Caco-2 (cell line): ENCODE measurements around the gene EXOC6B. TPM values are rescaled to one million over a fixed set of nuclear protein-coding genes. Genes with fewer than 3 reads are reported as not detected.

Experiments used
- BruUV-seq: library from RNA; stranded (reverse); fragments of 400-500 nt; replicated peaks from 2 replicates; lab custom pipeline; 2021; lab: Mats Ljungman, UMichigan
- CTCF ChIA-PET: fragments of 300-600 bp; sonication (Branson Sonifier 250); formaldehyde crosslinking; loops from one replicate; lab custom pipeline; 2022; ENCODE audit warnings: antibody characterized with exemption; lab: Charles Lee
- POLR2A ChIA-PET: fragments of 300-600 bp; sonication (Branson Sonifier 250); formaldehyde crosslinking; loops from one replicate; lab custom pipeline; 2022; ENCODE audit warnings: antibody characterized with exemption; lab: Charles Lee
- DNase-seq, 2 experiments: peaks; one replicate each; pipeline versions ENCODE4 v3.0.0 to v3.0.0-alpha.2; 2020 to 2022
- H3K27me3 ChIP-seq: replicated peaks from 2 replicates; pipeline ENCODE4 v1.6.0; 2011; ENCODE audit warnings: low read length; ENCODE audit not compliant: control insufficient read depth, insufficient read depth
- H3K36me3 ChIP-seq: 2 replicates; pipeline ENCODE4 v1.5.1; 2011; ENCODE audit warnings: low read length; ENCODE audit not compliant: control insufficient read depth, insufficient read depth
- H3K4me1 ChIP-seq: fragments of 250-450 bp; sonication (Bioruptor Pico); 2 replicates; pipeline ENCODE4 v1.5.1; 2020; ENCODE audit warnings: mild to moderate bottlenecking
- H3K4me3 ChIP-seq: 2 replicates; pipeline ENCODE4 v1.5.1; 2011; ENCODE audit warnings: low read depth, mild to moderate bottlenecking, control low read depth, low read length
- H3K9me3 ChIP-seq: fragments of 250-450 bp; sonication (Bioruptor Pico); 2 replicates; pipeline ENCODE4 v1.5.1; 2020; ENCODE audit warnings: mild to moderate bottlenecking, moderate library complexity
- H3K27ac Mint-ChIP-seq: one replicate; pipeline ENCODE4 v1.8.0; 2022; ENCODE audit warnings: mixed read lengths; ENCODE audit not compliant: unreplicated experiment
- H3K27me3 Mint-ChIP-seq: one replicate; pipeline ENCODE4 v1.8.0; 2022; ENCODE audit warnings: mixed read lengths; ENCODE audit not compliant: insufficient read depth, unreplicated experiment
- H3K36me3 Mint-ChIP-seq: one replicate; pipeline ENCODE4 v1.8.0; 2022; ENCODE audit warnings: mild to moderate bottlenecking, mixed read lengths; ENCODE audit not compliant: insufficient read depth, unreplicated experiment
- H3K4me1 Mint-ChIP-seq: one replicate; pipeline ENCODE4 v1.8.0; 2022; ENCODE audit warnings: low read depth, mixed read lengths; ENCODE audit not compliant: unreplicated experiment
- H3K4me3 Mint-ChIP-seq: one replicate; pipeline ENCODE4 v1.8.0; 2022; ENCODE audit warnings: mild to moderate bottlenecking, moderate library complexity, mixed read lengths; ENCODE audit not compliant: unreplicated experiment
- H3K9me3 Mint-ChIP-seq: one replicate; pipeline ENCODE4 v1.8.0; 2022; ENCODE audit warnings: mixed read lengths; ENCODE audit not compliant: unreplicated experiment
- intact Hi-C: fragments of 100-400 bp; cut with micrococcal nuclease; formaldehyde crosslinking; loops from one replicate; pipeline ENCODE4 v1.10.0; 2022; ENCODE audit not compliant: unreplicated experiment
- total RNA-seq: library from RNA; stranded (reverse); gene quantifications from 2 replicates; pipeline ENCODE4 v1.2.3, GENCODE V29; 2022
- TF ChIP-seq, protein P1 (sequence below), 2 experiments: fragments of 200-600 bp in 1 of 2; IDR thresholded peaks; 1 replicate in 1 of 2; 2 replicates in 1 of 2; pipeline versions ENCODE4 v1.5.1 to v1.8.0; 2011 to 2022; ENCODE audit warnings: antibody characterized with exemption in 1 of 2, control low read depth in 1 of 2, inconsistent platforms in 1 of 2, low read depth in 1 of 2, low read length in 1 of 2, mild to moderate bottlenecking in 1 of 2, moderate library complexity in 1 of 2; ENCODE audit not compliant: insufficient read depth in 1 of 2, severe bottlenecking in 1 of 2, unreplicated experiment in 1 of 2

The EXOC6B gene
- total RNA-seq, 1 experiment from 2014 or later, result 36.1 TPM

DNA sequence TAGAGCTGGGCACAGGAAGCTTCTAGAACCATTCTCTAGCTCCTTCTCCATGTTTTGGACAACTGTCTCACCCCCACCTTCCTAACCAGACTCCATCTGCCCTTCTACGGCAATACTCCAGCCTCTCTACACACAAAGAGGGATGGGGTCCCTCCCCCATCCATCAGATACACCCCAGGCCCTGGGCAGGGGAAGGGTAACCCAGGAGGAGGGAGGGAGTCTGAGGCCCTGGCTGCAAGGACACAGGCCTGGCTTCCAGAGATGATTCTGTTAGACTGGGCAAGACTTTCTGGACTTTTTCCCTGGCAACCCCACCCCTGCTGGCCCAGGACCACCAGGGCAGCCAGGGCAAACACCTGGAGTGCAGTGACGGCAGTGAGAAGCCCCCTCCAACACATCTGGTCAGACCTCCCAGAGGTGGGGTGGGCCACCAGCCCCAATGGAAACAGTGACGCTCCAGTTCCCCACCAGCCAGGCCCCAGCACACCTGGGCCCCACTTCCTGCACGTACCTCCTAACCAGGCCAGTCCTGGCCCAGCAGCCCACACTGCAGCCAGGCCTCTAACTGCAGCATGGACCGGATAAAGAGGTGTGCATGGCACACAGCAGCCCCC is 684.7 kb downstream of the EXOC6B start:
- DNase-seq, result peak in 1 of 2 experiments; percentile 16
- CTCF ChIA-PET, result no interaction called here
- no peaks in the 10 kb centered on the region for H3K9me3 ChIP-seq
- H3K27ac Mint-ChIP-seq, result no peak overlapping the region
- TF ChIP-seq, protein P1, sequence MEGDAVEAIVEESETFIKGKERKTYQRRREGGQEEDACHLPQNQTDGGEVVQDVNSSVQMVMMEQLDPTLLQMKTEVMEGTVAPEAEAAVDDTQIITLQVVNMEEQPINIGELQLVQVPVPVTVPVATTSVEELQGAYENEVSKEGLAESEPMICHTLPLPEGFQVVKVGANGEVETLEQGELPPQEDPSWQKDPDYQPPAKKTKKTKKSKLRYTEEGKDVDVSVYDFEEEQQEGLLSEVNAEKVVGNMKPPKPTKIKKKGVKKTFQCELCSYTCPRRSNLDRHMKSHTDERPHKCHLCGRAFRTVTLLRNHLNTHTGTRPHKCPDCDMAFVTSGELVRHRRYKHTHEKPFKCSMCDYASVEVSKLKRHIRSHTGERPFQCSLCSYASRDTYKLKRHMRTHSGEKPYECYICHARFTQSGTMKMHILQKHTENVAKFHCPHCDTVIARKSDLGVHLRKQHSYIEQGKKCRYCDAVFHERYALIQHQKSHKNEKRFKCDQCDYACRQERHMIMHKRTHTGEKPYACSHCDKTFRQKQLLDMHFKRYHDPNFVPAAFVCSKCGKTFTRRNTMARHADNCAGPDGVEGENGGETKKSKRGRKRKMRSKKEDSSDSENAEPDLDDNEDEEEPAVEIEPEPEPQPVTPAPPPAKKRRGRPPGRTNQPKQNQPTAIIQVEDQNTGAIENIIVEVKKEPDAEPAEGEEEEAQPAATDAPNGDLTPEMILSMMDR (IDR thresholded peaks at IDR 0.05; ENCODE audit: insufficient read depth in 1 of 2, low read depth in 1 of 2, low read length in 1 of 2, severe bottlenecking in 1 of 2, unreplicated experiment in 1 of 2), result no peak
- H3K9me3 Mint-ChIP-seq, result no peaks in the 10 kb centered on the region
- H3K36me3 Mint-ChIP-seq, result no peaks in the 10 kb centered on the region
- POLR2A ChIA-PET, result no interaction called here
- no peak overlapping the region for H3K4me3 ChIP-seq
- peaks cover 7% of the 10 kb centered on the region for H3K4me1 Mint-ChIP-seq
- peaks cover 5% of the 10 kb centered on the region for H3K27me3 Mint-ChIP-seq
- H3K27me3 ChIP-seq, result no peaks in the 10 kb centered on the region; the same call in 1 of the 2 replicates
- no peak overlapping the region for H3K4me3 Mint-ChIP-seq
- intact Hi-C loops, result no loop called here
- H3K36me3 ChIP-seq, result no peaks in the 10 kb centered on the region
- BruUV-seq, result no TSS peak
- H3K4me1 ChIP-seq, result peaks cover 23% of the 10 kb centered on the region

DNA sequence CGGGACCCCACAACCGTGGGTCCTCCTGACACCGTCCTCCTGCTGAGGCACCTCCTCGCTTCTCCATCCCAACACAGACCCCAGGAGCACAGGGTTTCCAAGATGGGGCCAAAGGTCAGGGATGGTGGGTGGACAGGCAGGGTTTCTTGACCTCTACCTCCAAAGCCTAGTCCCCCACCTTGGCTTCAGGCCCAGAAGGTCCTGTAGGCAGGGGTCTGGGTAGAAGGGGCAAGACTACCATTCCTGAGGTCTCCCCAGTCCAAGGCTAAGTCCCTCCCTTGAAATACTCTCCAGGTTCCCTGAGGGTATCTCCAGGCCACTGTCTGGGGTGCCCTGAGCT is 685.2 kb downstream of the EXOC6B start:
- CTCF ChIA-PET, result no interaction called here
- H3K36me3 Mint-ChIP-seq, result no peaks in the 10 kb centered on the region
- DNase-seq, result peak in 1 of 2 experiments; percentile 14
- Histone ChIP-seq H3K9me3 (no peaks in the 10 kb centered on the region), H3K4me3 (no peak overlapping the region), H3K27me3 (no peaks in the 10 kb centered on the region; the same call in 1 of the 2 replicates), H3K4me1 (peaks cover 18% of the 10 kb centered on the region), H3K36me3 (no peaks in the 10 kb centered on the region)
- BruUV-seq, result no TSS peak
- H3K4me1 Mint-ChIP-seq, result peaks cover 7% of the 10 kb centered on the region
- intact Hi-C loops, result no loop called here
- peaks cover 2% of the 10 kb centered on the region for H3K27me3 Mint-ChIP-seq
- no peaks in the 10 kb centered on the region for H3K9me3 Mint-ChIP-seq
- TF ChIP-seq, protein P1 (IDR thresholded peaks at IDR 0.05; ENCODE audit: insufficient read depth in 1 of 2, low read depth in 1 of 2, low read length in 1 of 2, severe bottlenecking in 1 of 2, unreplicated experiment in 1 of 2), result no peak
- no peak overlapping the region for H3K27ac Mint-ChIP-seq
- no peak overlapping the region for H3K4me3 Mint-ChIP-seq
- POLR2A ChIA-PET, result no interaction called here

DNA sequence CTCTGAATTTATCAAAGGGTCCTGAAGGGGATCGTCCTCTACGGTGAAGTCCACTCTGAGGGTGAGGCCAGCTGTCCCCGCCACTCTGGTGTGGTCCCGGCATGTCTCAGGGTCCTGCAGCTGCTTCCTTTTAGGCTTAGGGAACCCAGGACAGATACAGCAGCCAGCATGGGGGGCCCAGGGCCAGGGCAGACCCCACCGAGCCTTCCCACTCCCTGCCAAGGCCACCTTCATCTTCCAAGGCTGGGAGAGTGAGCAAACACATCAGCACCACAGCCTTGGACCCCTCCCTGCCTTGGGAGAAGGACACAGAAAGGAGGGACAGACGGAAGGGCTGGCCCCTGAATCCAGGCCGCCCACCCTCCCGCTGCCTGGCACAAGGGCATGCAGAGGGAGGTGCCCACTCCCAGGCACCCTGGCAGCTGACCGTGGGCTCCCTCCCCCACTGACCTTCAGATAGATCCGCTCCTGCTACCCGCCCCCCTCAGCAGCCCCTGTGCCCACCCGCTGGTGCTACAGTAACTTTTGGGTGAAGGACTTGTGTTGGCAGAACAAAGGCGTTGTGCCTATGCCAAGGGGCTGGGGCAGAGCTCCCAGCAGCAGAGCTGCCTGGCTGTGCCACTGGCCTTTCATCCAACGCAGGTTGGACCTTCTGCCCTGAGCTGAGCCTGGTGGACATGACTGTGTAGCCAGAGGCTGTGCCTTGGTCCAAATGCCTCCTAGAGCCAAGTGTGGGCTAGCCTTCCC is 685.8 kb downstream of the EXOC6B start:
- Histone ChIP-seq H3K9me3 (no peaks in the 10 kb centered on the region), H3K4me3 (no peak overlapping the region), H3K36me3 (no peaks in the 10 kb centered on the region), H3K27me3 (no peaks in the 10 kb centered on the region; the same call in 1 of the 2 replicates), H3K4me1 (peaks cover 15% of the 10 kb centered on the region)
- POLR2A ChIA-PET, result no interaction called here
- CTCF ChIA-PET, result no interaction called here
- peaks cover 7% of the 10 kb centered on the region for H3K4me1 Mint-ChIP-seq
- DNase-seq, result peak in 1 of 2 experiments; percentile 17
- no TSS peak for BruUV-seq
- intact Hi-C loops, result no loop called here
- H3K27me3 Mint-ChIP-seq, result no peaks in the 10 kb centered on the region
- TF ChIP-seq, protein P1 (IDR thresholded peaks at IDR 0.05; ENCODE audit: insufficient read depth in 1 of 2, low read depth in 1 of 2, low read length in 1 of 2, severe bottlenecking in 1 of 2, unreplicated experiment in 1 of 2), result no peak
- no peaks in the 10 kb centered on the region for H3K36me3 Mint-ChIP-seq
- H3K9me3 Mint-ChIP-seq, result no peaks in the 10 kb centered on the region
- H3K4me3 Mint-ChIP-seq, result no peak overlapping the region
- no peak overlapping the region for H3K27ac Mint-ChIP-seq
